Endothelial cell of umbilical vein (primary cell): ENCODE measurements around the gene RGS6. TPM values are rescaled to one million over a fixed set of nuclear protein-coding genes. Genes with fewer than 3 reads are reported as not detected.

Source experiments
- BruUV-seq: library from RNA; stranded (reverse); fragments of 400-500 nt; replicated peaks from 2 replicates; lab custom pipeline; 2021; lab: Mats Ljungman, UMichigan
- CTCF ChIA-PET: fragments of 300-600, 350-600 bp; sonication (Branson Sonifier 250); formaldehyde crosslinking; loops from one replicate; lab custom pipeline; 2021; ENCODE audit warnings: antibody characterized with exemption, inconsistent platforms; lab: Charles Lee
- POLR2A ChIA-PET: fragments of 300-600, 350-600 bp; sonication (Branson Sonifier 250); formaldehyde crosslinking; loops from one replicate; lab custom pipeline; 2021; ENCODE audit warnings: antibody characterized with exemption, inconsistent platforms; lab: Charles Lee
- DNase-seq: peaks from one replicate; pipeline ENCODE4 v3.0.0-alpha.2; 2011; ENCODE audit warnings: low read depth, low spot score
- FAIRE-seq: peaks from 2 replicates; lab custom pipeline; 2011; peaks lifted over from hg19 to GRCh38; lab: Jason Lieb, UNC
- H2AFZ ChIP-seq: 2 replicates; pipeline ENCODE4 v1.6.0; 2012; ENCODE audit warnings: low read depth, low read length, control low read depth, inconsistent platforms
- H3K27ac ChIP-seq: 2 replicates; pipeline ENCODE4 v1.5.1; 2011; ENCODE audit warnings: low read depth, mild to moderate bottlenecking, control low read depth, low read length, moderate library complexity; ENCODE audit not compliant: insufficient read depth
- H3K27me3 ChIP-seq, 2 experiments: 2 replicates each; pipeline versions ENCODE4 v1.6.0 to v1.6.1; 2011; ENCODE audit warnings: low read length in 2 of 2, mixed read lengths in 1 of 2; ENCODE audit not compliant: control insufficient read depth in 2 of 2, insufficient read depth in 2 of 2
- H3K36me3 ChIP-seq, 2 experiments: 2 replicates in 1 of 2; 3 replicates in 1 of 2; pipeline ENCODE4 v1.5.1; 2011; ENCODE audit warnings: low read length in 2 of 2, mild to moderate bottlenecking in 1 of 2, moderate library complexity in 1 of 2; ENCODE audit not compliant: control insufficient read depth in 2 of 2, insufficient read depth in 2 of 2; ENCODE audit errors: extremely low read depth in 1 of 2
- H3K4me1 ChIP-seq: 3 replicates; pipeline ENCODE4 v1.5.1; 2011; ENCODE audit warnings: mild to moderate bottlenecking, low read length; ENCODE audit not compliant: control insufficient read depth, insufficient read depth; ENCODE audit errors: extremely low read depth
- H3K4me2 ChIP-seq: 2 replicates; pipeline ENCODE4 v1.6.1; 2011; ENCODE audit warnings: low read length, control low read depth, mixed read lengths; ENCODE audit not compliant: insufficient read depth
- H3K4me3 ChIP-seq, 3 experiments: fragments of 200-600 bp in 1 of 3; sonication (generic), shearing (Covaris generic) in 1 of 3; replicated peaks in 1 of 3; 2 replicates each; pipeline ENCODE4 v1.5.1; 2011 to 2016; ENCODE audit warnings: control low read depth in 3 of 3, low read length in 3 of 3, mild to moderate bottlenecking in 2 of 3, inconsistent platforms in 1 of 3, low read depth in 1 of 3, moderate library complexity in 1 of 3; ENCODE audit not compliant: insufficient read depth in 1 of 3
- H3K79me2 ChIP-seq: 2 replicates; pipeline ENCODE4 v1.6.0; 2012; ENCODE audit warnings: low read length, inconsistent platforms; ENCODE audit not compliant: control insufficient read depth, insufficient read depth
- H3K9ac ChIP-seq: replicated peaks from 2 replicates; pipeline ENCODE3; 2011; ENCODE audit warnings: low read length, control low read depth; ENCODE audit not compliant: insufficient read depth; ENCODE audit errors: extremely low read depth
- H3K9me1 ChIP-seq: replicated peaks from 3 replicates; pipeline ENCODE4 v1.6.0; 2011; ENCODE audit warnings: mild to moderate bottlenecking, low read length; ENCODE audit not compliant: control insufficient read depth, insufficient read depth; ENCODE audit errors: extremely low read depth
- H3K9me3 ChIP-seq: replicated peaks from 2 replicates; pipeline ENCODE4 v1.5.1; 2012; ENCODE audit warnings: low read length, inconsistent platforms; ENCODE audit not compliant: control insufficient read depth, insufficient read depth
- H4K20me1 ChIP-seq: replicated peaks from 2 replicates; pipeline ENCODE3; 2011; ENCODE audit warnings: mild to moderate bottlenecking, low read length; ENCODE audit not compliant: control insufficient read depth, insufficient read depth; ENCODE audit errors: extremely low read depth
- CTCF ChIP-seq, 2 donors: IDR thresholded peaks; 1 replicate in 1 of 2; 2 replicates in 1 of 2; pipeline ENCODE4 v1.5.1; 2011; ENCODE audit warnings: low read length in 2 of 2, mild to moderate bottlenecking in 2 of 2, moderate library complexity in 2 of 2, control low read depth in 1 of 2, inconsistent platforms in 1 of 2, low read depth in 1 of 2; ENCODE audit not compliant: insufficient read depth in 1 of 2; ENCODE audit errors: extremely low read depth in 1 of 2
- EZH2 ChIP-seq: IDR thresholded peaks from 2 replicates; pipeline ENCODE4 v1.6.1; 2012; ENCODE audit warnings: borderline replicate concordance, low read depth, mild to moderate bottlenecking, moderate library complexity, low read length, inconsistent platforms; ENCODE audit not compliant: severe bottlenecking
- FOS ChIP-seq: IDR thresholded peaks from 2 replicates; pipeline ENCODE4 v1.6.1; 2011; ENCODE audit warnings: mild to moderate bottlenecking, low read length, moderate library complexity, borderline replicate concordance; ENCODE audit not compliant: insufficient read depth
- GATA2 ChIP-seq: IDR thresholded peaks from 2 replicates; pipeline ENCODE4 v1.7.0; 2011; ENCODE audit warnings: low read depth, mild to moderate bottlenecking, moderate library complexity, mixed read lengths, low read length; ENCODE audit not compliant: insufficient read length, insufficient read depth
- JUN ChIP-seq: IDR thresholded peaks from 2 replicates; pipeline ENCODE4 v1.6.1; 2011; ENCODE audit warnings: borderline replicate concordance, low read depth; ENCODE audit not compliant: insufficient read length, insufficient read depth
- MAX ChIP-seq: IDR thresholded peaks from 2 replicates; pipeline ENCODE4 v1.6.1; 2011; ENCODE audit not compliant: insufficient read depth, insufficient read length
- MYC ChIP-seq: IDR thresholded peaks from one replicate; pipeline ENCODE4 v1.6.1; 2011; ENCODE audit warnings: mild to moderate bottlenecking, low read depth, low read length
- POLR2A ChIP-seq: IDR thresholded peaks from 2 replicates; pipeline ENCODE4 v1.6.1; 2012; ENCODE audit warnings: low read depth, mild to moderate bottlenecking, control low read depth, low read length
- POLR2AphosphoS5 ChIP-seq: IDR thresholded peaks from 2 replicates; pipeline ENCODE4 v1.6.1; 2012; ENCODE audit warnings: low read depth, mild to moderate bottlenecking, control low read depth, low read length, moderate library complexity; ENCODE audit not compliant: insufficient read depth
- dilution Hi-C: fragments of 300-500 bp; cut with MboI; formaldehyde crosslinking; loops from one replicate; pipeline ENCODE4 v1.15.0; 2019; ENCODE audit warnings: low sequenced_read_pairs; ENCODE audit not compliant: extremely low pct_ligation_motif_present
- intact Hi-C: fragments of 100-400 bp; cut with micrococcal nuclease; formaldehyde crosslinking; loops from one replicate; pipeline ENCODE4 v1.10.0; 2022
- polyA plus RNA-seq, 4 experiments: library from polyadenylated mRNA; depleted of rRNA in 3 of 4; stranded (reverse) in 3 of 4; unstranded in 1 of 4; fragments of >200 nt; gene quantifications; 2 replicates each; pipeline versions ENCODE4 v1.2.1 to v1.2.3, GENCODE V29; 2011 to 2012; ENCODE audit warnings: missing spikeins in 1 of 4
- total RNA-seq: library from RNA; stranded (reverse); gene quantifications from 2 replicates; pipeline ENCODE4 v1.2.3, GENCODE V29; 2021

The RGS6 gene
- total and polyA plus RNA-seq, 2 donors (not counting 3 experiments of a cell fraction or from before 2014, with no cell fraction given): not detected

- Histone ChIP-seq H3K4me2 (no peak overlapping the region), H3K9ac (no peak overlapping the region), H2AFZ (no peak overlapping the region), H3K9me3 (no peaks in the 10 kb centered on the region), H4K20me1 (no peaks in the 10 kb centered on the region), H3K79me2 (no peaks in the 10 kb centered on the region), H3K4me1 (no peaks in the 10 kb centered on the region), H3K36me3 (no peaks in the 10 kb centered on the region), H3K27ac (no peak overlapping the region), H3K4me3 (no peak overlapping the region), H3K9me1 (no peaks in the 10 kb centered on the region), H3K27me3 (no peaks in the 10 kb centered on the region)
- intact Hi-C loops: no loop called here
- FAIRE-seq: no peak
- BruUV-seq: no TSS peak
- TF ChIP-seq GATA2 (no peak), POLR2AphosphoS5 (no peak), CTCF (IDR thresholded peaks at IDR 0.05; ENCODE audit: extremely low read depth in 1 of 2, insufficient read depth in 1 of 2, low read depth in 1 of 2, low read length in 2 of 2) (no peak)
- POLR2A ChIA-PET: no interaction called here
- CTCF ChIA-PET: interaction anchor here (2.0 kb wide), 1 partner anchor 698 kb away, joined by 13 read pairs; no protein-coding TSS in a partner anchor
- dilution Hi-C loops: no loop called here
- no peak for DNase-seq
Measured at GRCh38 chr14:72418806-72419205, 486.6 kb downstream of the RGS6 start.

GRCh38 chr14:72419226-72419775 is 487.1 kb downstream of the RGS6 start:
- TF ChIP-seq POLR2A: no peak
- TF ChIP-seq JUN: no peak
- no peak for TF ChIP-seq POLR2AphosphoS5
- TF ChIP-seq MYC: no peak
- TF ChIP-seq FOS: no peak
- no peak for TF ChIP-seq MAX
- TF ChIP-seq GATA2: no peak
- no peak for TF ChIP-seq EZH2
- no peak for TF ChIP-seq CTCF (IDR thresholded peaks at IDR 0.05; ENCODE audit: extremely low read depth in 1 of 2, insufficient read depth in 1 of 2, low read depth in 1 of 2, low read length in 2 of 2)
- H3K36me3 ChIP-seq: no peaks in the 10 kb centered on the region
- ChIA-PET POLR2A (no interaction called here), CTCF (interaction anchor here (2.0 kb wide), 1 partner anchor 698 kb away, joined by 13 read pairs; no protein-coding TSS in a partner anchor)
- H3K27ac ChIP-seq: no peak overlapping the region
- intact Hi-C loops (no loop called here), dilution Hi-C loops (no loop called here)
- no peak overlapping the region for H3K4me2 ChIP-seq
- no peaks in the 10 kb centered on the region for H4K20me1 ChIP-seq
- H3K9me1 ChIP-seq: no peaks in the 10 kb centered on the region
- no peak for FAIRE-seq
- no peak overlapping the region for H3K4me3 ChIP-seq
- no peak for DNase-seq
- no peaks in the 10 kb centered on the region for H3K4me1 ChIP-seq
- no peaks in the 10 kb centered on the region for H3K9me3 ChIP-seq
- no peaks in the 10 kb centered on the region for H3K27me3 ChIP-seq
- no peak overlapping the region for H2AFZ ChIP-seq
- no TSS peak for BruUV-seq
- no peak overlapping the region for H3K9ac ChIP-seq
- H3K79me2 ChIP-seq: no peaks in the 10 kb centered on the region
